Measurements from ENCODE around the gene TRPV3. TPM values are rescaled to one million over a fixed set of nuclear protein-coding genes. Genes with fewer than 3 reads are reported as not detected.

TRPV3 gene
- total and polyA plus RNA-seq, 2 of the 8 experiments (the other 6 are each of a cell fraction or from before 2014, with no cell fraction given) = 0.56 to 1.0 TPM

GRCh38 chr17:3598078-3598477 is 40.5 kb upstream of the TRPV3 start (continued):
- TF ChIP-seq CTCF (IDR thresholded peaks at IDR 0.05; ENCODE audit: control extremely low read depth in 1 of 3, insufficient read depth in 1 of 3, low read depth in 1 of 3, low read length in 3 of 3) (no peak), POLR2A (IDR thresholded peaks at IDR 0.05; ENCODE audit: control extremely low read depth in 1 of 2, low read depth in 2 of 2, low read length in 2 of 2) (no peak), SIRT6 (IDR thresholded peaks at IDR 0.05; ENCODE audit: low read length) (no peak)
- TF ChIP-seq, protein P1, sequence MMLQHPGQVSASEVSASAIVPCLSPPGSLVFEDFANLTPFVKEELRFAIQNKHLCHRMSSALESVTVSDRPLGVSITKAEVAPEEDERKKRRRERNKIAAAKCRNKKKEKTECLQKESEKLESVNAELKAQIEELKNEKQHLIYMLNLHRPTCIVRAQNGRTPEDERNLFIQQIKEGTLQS (IDR thresholded peaks at IDR 0.05; ENCODE audit: insufficient read depth, low read depth, low read length) = no peak

All from H1 (cell line).